Esophagus muscularis mucosa (tissue), 3 donors: Measurements from ENCODE around the gene CNNM4.

Experiments used
- POLR2A ChIP-seq: fragments of 450-650 bp; IDR thresholded peaks from one replicate; pipeline ENCODE4 v1.6.1; 2017; ENCODE audit warnings: antibody characterized with exemption, moderate library complexity, mild to moderate bottlenecking, low read depth
- POLR2AphosphoS5 ChIP-seq, 2 donors: sonication (generic); formaldehyde crosslinking; IDR thresholded peaks; one replicate each; pipeline ENCODE4 v1.6.1; 2017; ENCODE audit warnings: antibody characterized with exemption in 2 of 2
- TF ChIP-seq, protein P1 (sequence below), 3 experiments: fragments of 200-600 bp in 2 of 3; fragments of 450-650 bp in 1 of 3; sonication (generic) in 2 of 3; IDR thresholded peaks; one replicate each; pipeline ENCODE4 v1.5.1; 2017 to 2019; ENCODE audit warnings: antibody characterized with exemption in 3 of 3, mild to moderate bottlenecking in 2 of 3, moderate library complexity in 1 of 3

DNA sequence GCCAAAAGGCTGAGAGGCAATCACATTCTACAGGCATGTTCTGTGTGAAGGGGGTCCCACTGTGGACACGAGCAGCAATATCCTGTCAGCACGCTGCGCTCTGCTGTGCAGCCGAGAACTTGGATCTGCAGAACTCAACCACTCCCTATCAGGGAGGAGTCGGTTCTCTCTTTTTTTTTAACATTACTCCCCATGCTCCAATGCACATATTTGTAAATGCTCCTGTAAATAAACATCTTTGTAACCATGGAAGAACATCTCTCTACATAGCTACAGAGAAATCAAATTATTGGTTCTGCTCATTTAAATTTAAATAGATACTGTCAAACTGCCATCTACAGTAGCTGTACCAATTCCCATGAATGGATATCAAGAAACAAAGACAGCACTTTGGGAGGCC, 86.1 kb downstream of the CNNM4 start:
- TF ChIP-seq, protein P1, sequence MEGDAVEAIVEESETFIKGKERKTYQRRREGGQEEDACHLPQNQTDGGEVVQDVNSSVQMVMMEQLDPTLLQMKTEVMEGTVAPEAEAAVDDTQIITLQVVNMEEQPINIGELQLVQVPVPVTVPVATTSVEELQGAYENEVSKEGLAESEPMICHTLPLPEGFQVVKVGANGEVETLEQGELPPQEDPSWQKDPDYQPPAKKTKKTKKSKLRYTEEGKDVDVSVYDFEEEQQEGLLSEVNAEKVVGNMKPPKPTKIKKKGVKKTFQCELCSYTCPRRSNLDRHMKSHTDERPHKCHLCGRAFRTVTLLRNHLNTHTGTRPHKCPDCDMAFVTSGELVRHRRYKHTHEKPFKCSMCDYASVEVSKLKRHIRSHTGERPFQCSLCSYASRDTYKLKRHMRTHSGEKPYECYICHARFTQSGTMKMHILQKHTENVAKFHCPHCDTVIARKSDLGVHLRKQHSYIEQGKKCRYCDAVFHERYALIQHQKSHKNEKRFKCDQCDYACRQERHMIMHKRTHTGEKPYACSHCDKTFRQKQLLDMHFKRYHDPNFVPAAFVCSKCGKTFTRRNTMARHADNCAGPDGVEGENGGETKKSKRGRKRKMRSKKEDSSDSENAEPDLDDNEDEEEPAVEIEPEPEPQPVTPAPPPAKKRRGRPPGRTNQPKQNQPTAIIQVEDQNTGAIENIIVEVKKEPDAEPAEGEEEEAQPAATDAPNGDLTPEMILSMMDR (IDR thresholded peaks at IDR 0.05), result no peak
- TF ChIP-seq POLR2AphosphoS5 (IDR thresholded peaks at IDR 0.05), result no peak
- TF ChIP-seq POLR2A, result no peak
